Jurkat, Clone E6-1 (cell line): ENCODE data around the gene FNDC11.

ENCODE experiments used
- DNase-seq: peaks from one replicate; pipeline ENCODE4 v3.0.0-alpha.2; 2011; ENCODE audit warnings: low read depth, low spot score
- H3K4me3 ChIP-seq: 2 replicates; pipeline ENCODE4 v1.5.1; 2011; ENCODE audit warnings: mild to moderate bottlenecking, low read length, control low read depth, moderate library complexity

Gene FNDC11

DNA sequence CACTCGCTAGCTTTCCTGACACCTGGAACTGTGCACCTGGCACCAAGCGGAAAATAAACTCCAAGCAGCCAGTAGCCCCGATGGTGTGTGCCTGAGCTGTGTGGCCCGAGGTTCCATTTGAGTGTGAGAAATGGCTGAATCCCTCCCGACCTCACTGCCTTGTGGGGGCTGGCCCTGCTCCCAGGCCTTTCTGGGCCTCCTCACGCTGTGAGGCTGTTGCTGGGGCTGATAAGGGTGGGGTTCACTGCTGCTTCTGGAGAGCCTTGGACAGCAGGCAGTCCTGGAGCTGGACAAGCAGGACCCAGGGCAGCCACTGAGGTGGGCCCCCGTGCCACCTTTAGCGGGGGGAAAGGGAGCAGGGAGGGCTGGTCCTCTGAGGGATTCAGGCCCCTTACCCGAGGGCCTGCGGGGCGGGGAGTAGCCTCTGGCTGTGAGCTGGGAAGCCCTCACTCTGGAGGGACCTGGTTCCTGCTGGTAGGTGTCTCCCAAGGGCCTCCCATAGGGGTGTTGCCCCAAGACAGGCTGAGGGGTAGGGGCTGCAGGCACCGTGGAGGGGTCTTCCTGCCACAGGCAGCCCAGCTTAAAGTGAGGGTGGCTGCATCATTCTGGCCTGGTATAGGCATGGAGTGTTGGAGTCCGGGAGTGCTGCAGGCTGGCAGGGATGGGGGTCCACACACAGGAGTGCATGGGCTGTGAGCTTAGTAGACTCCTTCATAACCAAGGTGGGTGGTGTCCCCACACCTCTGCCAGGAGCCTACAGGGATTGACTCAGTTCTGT lies 31.7 kb upstream of the FNDC11 start:
- DNase-seq, result no peak
- no peak overlapping the region for H3K4me3 ChIP-seq

DNA sequence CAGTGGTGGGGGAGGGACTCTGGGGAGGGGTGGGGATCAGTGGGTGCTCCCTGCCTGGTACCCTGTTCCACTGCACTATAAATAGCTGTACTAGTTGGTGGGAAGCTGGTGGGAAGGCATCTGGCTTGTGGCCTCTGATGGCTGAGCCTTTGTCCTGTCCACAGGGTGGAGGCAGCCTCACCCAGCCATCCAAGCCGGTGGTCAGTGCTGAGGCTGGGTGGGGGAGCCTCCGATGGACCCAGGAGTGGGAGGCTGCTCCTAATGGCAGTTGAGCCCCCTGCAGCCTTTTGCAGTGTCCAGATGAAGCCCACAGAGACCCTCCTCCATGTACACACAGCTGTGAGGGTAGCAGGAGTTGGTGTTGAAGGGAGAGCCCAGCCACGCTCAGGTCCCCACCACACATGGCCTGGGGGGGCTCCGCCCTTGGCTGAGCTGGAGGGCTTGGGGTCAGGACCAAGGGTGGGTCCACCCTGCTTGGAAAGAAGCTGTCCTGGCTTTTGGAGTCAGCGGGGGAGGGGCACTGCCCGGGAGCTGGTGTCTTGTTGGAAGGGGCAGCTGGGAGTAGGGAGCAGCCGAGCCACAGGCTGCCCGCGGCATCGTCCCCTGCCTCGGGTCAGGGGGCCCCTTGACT lies 30.9 kb upstream of the FNDC11 start:
- no peak for DNase-seq
- H3K4me3 ChIP-seq, result no peak overlapping the region

DNA sequence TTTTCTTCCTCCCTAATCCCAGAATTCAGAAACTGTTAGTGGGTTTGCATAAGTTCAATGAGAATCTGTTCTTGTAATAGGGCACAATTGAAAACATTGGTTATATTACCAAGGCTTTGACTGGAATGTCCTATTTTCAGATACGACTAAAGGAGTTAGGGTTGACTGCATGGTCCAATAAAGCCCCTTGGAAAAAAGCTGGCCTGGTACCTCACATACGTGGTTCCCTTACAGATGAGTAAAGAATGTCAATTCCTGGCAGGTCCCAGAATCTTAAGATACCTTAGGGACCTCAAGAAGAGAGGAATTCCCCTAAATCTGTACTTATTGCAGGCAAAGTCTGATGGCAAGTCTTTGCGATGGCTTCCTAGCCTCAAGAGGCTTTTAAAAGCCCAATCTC lies 28.8 kb upstream of the FNDC11 start:
- no peak overlapping the region for H3K4me3 ChIP-seq
- DNase-seq, result no peak

DNA sequence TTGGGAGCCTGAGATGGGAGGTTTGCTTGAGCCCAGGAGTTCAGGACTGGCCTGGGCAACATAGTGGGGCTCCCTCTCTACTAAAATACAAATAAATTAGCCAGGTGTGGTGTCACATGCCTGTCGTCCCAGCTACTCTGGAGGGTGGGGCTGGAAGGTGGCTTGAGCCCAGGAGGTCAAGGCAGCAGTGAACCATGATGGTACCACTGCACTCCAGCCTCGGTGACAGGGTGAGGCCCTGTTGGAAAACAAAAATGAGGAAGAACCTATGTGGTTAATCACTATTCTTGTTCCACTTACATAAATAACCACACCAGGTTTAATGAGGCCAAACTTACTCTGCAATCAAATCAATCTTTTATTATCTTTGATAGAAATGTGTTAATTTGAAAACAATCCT lies 28.0 kb upstream of the FNDC11 start:
- no peak for DNase-seq
- no peak overlapping the region for H3K4me3 ChIP-seq

DNA sequence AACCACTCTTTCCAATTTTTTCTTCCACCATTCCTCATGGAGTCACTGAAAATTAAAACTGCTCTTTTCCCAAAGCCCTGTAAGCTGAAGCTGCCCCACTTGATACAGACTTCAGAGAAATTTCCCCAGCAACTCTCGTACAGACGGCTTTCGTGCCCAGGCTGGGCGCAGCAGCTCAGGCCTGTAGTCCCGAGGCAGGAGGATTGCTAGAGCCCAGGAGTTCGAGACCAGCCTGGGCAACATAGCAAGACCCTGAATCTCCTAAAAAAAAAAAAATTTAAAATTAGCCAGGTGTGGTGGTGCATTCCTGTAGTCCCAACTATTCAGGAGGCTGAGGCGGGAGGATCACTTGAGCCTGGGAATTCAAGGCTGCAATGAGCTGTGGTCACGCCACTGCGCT lies 26.8 kb upstream of the FNDC11 start:
- no peak for DNase-seq
- no peak overlapping the region for H3K4me3 ChIP-seq

DNA sequence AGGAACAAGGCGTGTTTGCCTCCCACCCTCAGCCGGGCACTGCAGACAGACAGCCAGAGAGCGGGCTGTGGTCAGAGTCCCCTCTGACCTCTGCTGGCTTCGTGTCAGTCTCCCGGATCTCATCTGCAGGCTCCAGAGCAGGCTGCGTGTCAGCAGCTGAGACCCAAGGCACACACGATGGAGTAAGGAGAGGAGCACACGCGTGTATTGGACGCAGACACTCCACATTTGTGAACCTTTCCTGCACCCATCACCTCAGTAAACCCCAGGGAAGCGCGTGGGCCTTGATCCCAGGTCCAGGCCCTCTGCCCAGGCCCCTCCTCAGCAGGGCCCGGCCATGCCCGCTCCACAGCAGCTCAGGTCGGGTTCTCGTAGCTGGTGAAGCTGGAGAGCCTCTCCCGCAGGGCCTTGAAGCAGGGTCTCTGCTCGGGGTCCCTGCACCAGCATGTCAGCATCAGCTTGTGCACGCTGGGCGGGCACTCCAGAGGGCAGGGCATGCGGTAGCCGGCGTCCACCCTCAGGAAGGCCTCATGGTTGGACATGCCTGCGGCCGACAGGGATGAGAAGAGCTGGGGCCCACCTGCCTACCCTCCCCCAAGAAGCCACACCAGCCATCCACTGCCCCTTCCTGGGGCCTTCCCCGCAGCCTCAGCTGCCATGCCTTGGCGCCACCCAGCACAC lies 24.6 kb upstream of the FNDC11 start:
- no peak overlapping the region for H3K4me3 ChIP-seq

DNA sequence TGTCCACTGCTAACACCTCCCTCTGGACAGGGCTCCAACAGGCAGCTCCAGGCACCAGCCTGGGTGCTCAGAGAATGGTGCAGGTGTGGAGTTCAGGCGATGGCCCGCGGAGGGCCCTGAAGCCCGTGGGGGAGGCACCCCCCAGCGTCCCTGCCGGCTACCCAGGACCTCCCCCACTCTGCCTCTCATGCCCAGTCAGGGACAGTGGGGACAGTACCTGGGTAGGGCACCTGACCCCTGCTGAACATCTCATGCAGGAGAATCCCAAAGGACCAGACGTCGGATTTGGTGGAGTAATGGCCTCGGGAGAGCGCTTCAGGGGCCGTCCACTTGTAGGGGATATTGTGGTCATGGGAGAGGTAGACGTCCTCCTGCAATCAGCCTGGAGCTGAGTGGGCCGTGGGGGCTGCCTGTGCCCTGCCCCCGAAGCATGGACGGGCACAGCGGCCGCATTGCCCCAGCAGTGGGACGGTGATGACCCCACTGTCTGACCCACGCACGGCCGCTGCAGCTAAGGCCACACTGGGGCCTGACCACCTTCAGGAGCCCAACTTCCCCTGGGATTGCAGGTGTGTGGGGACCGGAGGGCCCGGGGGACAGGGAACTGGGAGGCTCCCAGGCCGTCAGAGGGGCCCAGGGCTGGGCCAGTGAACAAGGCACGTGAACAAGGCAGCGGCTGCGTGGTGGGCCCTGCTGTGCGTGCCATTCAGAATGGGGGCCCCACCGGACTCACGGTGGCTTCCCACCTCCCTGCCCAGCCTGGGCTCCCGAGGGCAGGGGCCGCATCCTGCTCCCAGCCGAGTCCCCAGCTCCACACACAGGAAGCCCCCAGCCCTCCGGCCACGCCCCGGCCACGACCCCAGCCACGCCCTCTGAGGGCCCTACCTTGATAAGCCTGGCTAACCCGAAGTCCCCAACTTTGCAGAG lies 23.8 kb upstream of the FNDC11 start:
- DNase-seq, result no peak
- H3K4me3 ChIP-seq, result no peak overlapping the region

More for the DNA sequence above, 24.6 kb upstream of the FNDC11 start:
- no peak for DNase-seq

DNA sequence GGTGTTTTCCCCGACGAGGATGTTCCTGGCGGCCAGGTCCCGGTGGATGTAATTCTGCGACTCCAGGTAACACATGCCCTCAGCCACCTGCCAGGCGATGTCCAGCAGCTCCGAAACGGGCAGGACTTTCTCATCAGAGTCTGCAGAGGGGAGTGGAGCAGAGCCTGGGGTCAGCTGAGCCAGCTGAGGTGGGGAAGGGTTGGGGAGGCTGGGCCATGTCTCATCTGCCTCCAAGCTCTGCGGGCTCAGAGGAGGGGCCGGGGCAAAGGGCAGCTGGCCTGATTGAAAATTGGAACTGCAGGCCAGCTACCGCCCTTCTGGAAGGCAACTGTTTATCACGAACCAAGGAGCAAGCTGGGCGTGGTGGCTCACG lies 23.2 kb upstream of the FNDC11 start:
- DNase-seq, result no peak
- no peak overlapping the region for H3K4me3 ChIP-seq

DNA sequence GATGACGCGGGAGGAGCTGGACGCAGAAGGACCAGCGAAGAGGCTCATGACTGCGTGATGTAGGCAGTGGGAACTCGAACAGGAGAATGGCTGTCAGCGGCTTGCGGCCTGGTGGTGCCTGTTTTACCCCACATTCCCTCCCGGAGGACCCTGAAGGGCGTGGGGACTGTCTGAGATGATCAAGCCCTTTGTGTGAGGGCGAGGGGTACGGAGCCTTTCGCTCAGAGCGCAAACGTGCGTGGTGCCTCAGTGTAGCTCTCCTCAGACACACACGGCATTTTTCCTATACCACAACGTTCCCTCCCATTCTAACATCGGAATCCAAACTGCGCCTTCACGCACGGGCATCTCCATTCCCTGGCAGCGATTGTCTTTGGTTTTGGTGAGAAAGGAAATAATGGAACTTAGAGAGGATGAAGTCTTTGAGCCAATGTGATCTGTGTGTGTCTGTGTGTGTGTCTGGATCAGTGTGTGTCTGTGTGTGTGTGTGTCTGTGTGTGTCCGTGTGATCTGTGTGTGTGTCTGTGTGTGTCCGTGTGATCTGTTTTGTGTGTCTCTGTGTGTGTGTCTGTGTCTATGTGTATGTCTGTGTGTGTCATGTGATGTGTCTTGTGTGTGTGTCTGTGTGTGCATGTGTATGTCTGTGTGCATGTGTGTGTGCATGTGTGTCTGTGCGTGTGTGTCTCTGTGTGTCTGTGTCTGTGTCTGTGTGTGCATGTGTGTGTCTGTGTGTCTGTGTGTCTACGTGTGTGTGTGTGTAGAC lies 22.1 kb upstream of the FNDC11 start:
- DNase-seq, result no peak
- H3K4me3 ChIP-seq, result no peak overlapping the region

DNA sequence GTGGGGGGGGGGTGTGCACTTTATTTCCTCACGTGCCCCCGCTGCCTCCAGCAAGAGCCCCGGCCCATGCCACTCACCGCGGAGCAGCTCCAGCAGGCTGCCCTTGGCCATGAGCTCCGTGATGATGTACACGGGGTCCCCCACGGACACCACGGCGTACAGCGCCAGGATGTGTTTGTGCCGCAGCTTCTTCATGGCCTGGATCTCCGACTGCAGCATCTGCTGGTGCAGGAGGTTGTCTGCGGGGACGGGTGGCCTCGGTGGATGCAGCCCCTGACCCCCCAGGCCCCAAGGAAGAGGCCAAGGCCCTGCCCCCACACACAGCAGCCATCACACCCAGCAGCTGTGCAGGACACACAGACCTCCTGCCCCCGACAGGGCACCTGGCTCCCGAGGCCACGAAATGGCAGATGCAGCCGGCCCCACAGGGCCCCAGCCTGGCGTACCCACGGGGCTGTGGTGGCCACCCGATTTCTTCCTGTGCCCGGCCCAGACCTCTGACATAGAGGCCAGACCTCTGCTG lies 21.4 kb upstream of the FNDC11 start:
- no peak overlapping the region for H3K4me3 ChIP-seq
- no peak for DNase-seq

DNA sequence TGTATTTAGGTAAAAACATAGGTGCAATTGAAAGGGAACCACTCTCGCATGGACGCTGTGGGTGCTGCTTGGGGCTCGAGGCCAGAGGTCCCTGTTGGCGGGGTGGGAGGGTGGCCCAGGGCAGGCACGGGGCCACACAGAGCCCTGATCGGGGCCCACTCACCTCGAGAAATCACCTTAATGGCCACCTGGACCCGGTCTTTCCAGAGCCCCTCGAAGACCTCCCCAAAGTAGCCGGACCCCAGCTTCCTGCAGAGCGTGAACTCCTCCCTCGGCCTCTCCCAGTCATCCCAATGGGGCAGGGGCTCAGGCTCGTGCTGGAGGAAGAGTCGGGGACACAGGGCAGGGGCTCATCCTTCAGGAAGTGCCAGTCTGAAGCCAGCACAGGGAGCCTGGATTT lies 20.6 kb upstream of the FNDC11 start:
- no peak for DNase-seq
- H3K4me3 ChIP-seq, result no peak overlapping the region

DNA sequence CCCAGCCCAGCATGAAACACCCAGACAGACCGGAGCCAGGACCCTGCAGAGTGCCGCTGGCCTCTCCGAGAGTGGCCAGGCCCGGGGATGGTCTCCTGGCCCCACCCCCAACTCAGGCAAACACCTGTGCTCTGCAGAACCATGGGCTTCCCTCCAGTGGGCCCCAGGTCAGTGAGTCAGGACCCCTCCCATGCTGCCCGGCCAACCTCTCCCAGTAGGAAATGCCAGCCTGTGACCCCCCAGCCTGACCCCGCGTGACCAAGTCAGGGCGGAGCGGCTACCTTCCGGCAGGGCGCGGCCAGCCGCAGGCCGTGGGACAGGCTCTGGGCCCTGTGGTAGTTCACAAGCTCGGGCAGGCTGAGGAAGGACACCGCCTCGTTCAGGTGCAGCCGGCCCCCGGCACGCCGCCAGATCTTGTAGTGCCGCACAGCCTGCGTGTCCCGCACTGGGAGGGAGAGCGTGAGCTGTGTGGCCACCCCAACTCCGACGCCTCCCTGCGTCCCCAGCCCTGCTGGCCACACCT lies 20.0 kb upstream of the FNDC11 start:
- DNase-seq, result no peak
- H3K4me3 ChIP-seq, result no peak overlapping the region

DNA sequence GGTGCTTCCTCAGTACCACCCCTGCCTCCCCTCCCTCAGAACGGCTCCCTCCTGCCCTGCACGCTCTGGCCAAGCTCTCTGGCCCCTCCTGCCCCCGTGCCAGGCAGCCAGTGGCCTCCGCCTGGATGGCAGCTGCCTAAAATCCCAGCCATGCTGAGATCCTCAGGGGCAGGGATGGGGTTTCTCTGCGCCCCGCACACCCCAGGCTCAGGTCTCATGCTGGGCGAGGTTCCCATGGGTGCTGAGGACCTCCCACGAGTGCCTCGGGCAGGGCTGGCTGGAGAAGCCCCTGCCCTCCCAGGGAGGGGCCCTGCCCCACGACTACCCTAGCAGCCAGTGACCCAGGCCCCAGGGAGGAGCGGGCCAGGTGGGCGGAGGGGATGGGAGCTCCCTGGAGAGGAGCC lies 19.5 kb upstream of the FNDC11 start:
- H3K4me3 ChIP-seq, result no peak overlapping the region
- DNase-seq, result no peak

DNA sequence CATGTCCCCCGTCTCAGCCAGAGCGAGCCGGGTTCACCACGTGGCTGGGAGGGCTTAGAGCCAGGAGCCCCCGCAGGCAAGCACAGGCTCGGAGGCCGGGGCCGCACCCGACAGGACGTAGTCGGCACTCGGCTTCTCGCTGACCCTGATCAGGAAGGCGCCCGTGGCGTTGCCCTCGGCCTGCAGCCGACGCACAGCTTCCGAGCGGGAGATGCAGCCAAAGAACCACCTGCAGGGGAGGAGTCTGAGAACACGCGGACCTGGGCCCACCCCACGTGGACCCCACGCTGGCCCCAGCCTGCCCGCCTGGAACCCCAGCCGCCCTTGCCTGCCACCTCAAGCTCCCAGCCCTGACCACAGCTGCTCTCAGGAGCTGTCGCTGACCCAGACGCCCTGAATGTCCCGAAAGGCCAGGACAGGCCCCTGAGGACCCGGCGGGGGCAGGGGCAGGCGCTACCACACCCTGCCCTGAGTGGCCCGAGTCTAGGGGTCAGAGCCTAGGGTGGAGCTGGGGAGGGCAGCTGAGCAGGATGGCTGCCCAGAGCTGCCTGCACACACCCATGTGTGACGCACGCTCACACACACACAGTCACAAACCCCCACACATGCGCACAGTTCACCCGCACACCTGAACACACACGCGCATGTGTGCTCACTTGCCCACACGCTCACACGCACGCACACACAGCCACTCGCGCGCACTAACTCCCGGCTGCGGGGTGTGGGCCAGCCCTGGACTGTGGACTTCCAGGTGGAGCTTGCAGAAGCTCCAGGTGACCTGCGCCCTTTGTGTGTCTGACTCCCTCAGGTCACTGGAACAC lies 18.9 kb upstream of the FNDC11 start:
- DNase-seq, result no peak
- H3K4me3 ChIP-seq, result no peak overlapping the region

DNA sequence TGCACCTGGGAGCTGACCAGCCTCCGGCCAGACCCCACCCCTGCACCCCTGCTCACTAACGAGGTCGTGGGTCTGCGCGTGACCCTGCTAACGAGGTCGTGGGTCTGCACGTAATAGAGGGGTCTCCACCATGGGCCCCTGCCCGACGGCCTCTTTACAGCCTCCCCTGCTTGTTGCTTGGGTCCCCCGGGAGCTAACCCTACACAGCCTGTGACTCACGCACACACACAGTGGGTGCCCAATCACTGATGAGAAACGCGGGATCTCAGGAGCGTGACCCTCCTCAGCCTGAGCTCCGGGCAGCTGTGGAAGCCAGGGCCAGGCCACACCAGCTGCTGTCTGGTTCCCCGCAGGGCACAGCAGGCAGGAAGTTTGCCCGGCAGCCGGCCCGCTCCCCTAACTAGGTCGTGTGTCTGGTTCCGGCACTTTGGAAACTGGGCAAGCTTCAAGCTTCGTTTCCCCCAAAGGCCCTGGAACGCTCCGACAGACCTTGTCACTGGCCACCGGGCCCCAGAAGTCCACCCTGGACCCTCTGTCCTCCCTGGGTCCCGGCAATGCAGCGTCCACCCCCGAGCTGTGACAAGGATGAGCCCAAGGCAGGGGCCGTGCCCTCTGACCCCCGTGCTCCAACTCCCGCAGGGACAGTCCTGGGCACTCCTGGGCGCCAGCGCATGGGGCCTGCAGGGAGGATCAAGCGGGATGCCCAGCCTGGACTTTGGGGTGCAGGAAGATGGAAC lies 17.6 kb upstream of the FNDC11 start:
- no peak overlapping the region for H3K4me3 ChIP-seq
- no peak for DNase-seq

DNA sequence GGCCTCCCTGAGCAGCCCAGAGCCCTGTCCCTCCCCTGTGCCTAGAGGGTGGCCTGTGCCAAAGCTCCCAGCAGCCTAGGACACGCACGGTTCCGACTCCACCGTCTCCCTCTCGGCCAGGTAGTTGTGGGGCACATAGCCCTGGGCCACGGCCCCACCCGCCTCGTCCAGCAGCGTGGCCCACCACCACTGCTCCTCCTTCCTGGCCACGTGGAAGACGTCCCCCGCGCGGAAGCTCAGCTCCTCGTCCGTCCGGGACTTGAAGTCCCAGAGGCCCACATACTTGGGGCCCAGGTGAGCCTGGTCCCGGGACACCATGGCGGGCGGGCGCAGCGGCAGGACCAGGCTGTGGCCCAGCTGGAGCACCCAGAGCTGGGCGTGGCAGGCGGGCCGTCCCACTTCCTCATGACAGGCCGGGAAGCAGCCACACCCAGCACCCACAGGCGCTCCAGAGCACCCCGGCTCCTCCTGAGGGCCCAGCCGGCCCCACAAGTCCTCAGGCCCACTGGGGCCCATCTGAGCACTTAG lies 16.9 kb upstream of the FNDC11 start, which contains the start of gene PTK6:
PTK6 (minus strand) TSS at position 380 of the 528 bp plus-strand sequence; CDS start at position 318, 62 bp downstream.
- peak within 1 kb of the TSS; percentile 54 for H3K4me3 ChIP-seq
- no peak for DNase-seq
